ENCODE measurements around the gene PCYT2.

The PCYT2 gene

GRCh38 chr17:81905993-81906392, 5.2 kb downstream of the PCYT2 start:
- DNase-seq (ENCODE audit: low read depth, low spot score): no peak
- in situ Hi-C loops (cut with HindIII; ENCODE audit: low sequenced_read_pairs): no loop called here
- TF ChIP-seq CTCF (IDR thresholded peaks at IDR 0.05; ENCODE audit: low read depth, low read length): no peak
- H3K4me3 ChIP-seq (ENCODE audit: low read depth, low read length): no peak overlapping the region

GRCh38 chr17:81905424-81905875, 5.7 kb downstream of the PCYT2 start:
- H3K4me3 ChIP-seq (ENCODE audit: low read depth, low read length): no peak overlapping the region
- DNase-seq (ENCODE audit: low read depth, low spot score): no peak
- in situ Hi-C loops (cut with HindIII; ENCODE audit: low sequenced_read_pairs): no loop called here
- no peak for TF ChIP-seq CTCF (IDR thresholded peaks at IDR 0.05; ENCODE audit: low read depth, low read length)

GRCh38 chr17:81904600-81905423, 6.4 kb downstream of the PCYT2 start:
- no peak for DNase-seq (ENCODE audit: low read depth, low spot score)
- no peak overlapping the region for H3K4me3 ChIP-seq (ENCODE audit: low read depth, low read length)
- in situ Hi-C loops (cut with HindIII; ENCODE audit: low sequenced_read_pairs): no loop called here
- no peak for TF ChIP-seq CTCF (IDR thresholded peaks at IDR 0.05; ENCODE audit: low read depth, low read length)

- H3K4me3 ChIP-seq (ENCODE audit: low read depth, low read length): no peak overlapping the region
- DNase-seq (ENCODE audit: low read depth, low spot score): no peak
- in situ Hi-C loops (cut with HindIII; ENCODE audit: low sequenced_read_pairs): no loop called here
- TF ChIP-seq CTCF (IDR thresholded peaks at IDR 0.05; ENCODE audit: low read depth, low read length): no peak
Observed at GRCh38 chr17:81903896-81904599, 7.2 kb downstream of the PCYT2 start.

GRCh38 chr17:81903415-81903831, 7.8 kb downstream of the PCYT2 start:
- no peak for DNase-seq (ENCODE audit: low read depth, low spot score)
- in situ Hi-C loops (cut with HindIII; ENCODE audit: low sequenced_read_pairs): no loop called here
- no peak overlapping the region for H3K4me3 ChIP-seq (ENCODE audit: low read depth, low read length)
- no peak for TF ChIP-seq CTCF (IDR thresholded peaks at IDR 0.05; ENCODE audit: low read depth, low read length)

- H3K4me3 ChIP-seq (ENCODE audit: low read depth, low read length): no peak overlapping the region
- no peak for DNase-seq (ENCODE audit: low read depth, low spot score)
- in situ Hi-C loops (cut with HindIII; ENCODE audit: low sequenced_read_pairs): no loop called here
Observed at GRCh38 chr17:81902653-81903414, 8.4 kb downstream of the PCYT2 start.

More at GRCh38 chr17:81902653-81903414, 8.4 kb downstream of the PCYT2 start:
- TF ChIP-seq CTCF (IDR thresholded peaks at IDR 0.05; ENCODE audit: low read depth, low read length): no peak

All from astrocyte of the spinal cord (primary cell).